Measurements from ENCODE around the gene MBNL1.

- TF ChIP-seq EZH2phosphoT487 (IDR thresholded peaks at IDR 0.05; ENCODE audit: low read length) (no peak), CTCF (IDR thresholded peaks at IDR 0.05; ENCODE audit: low read length) (no peak), EZH2 (optimal IDR thresholded peaks at IDR 0.05; ENCODE audit: low read depth, low read length) (no peak)
Observed at GRCh38 chr3:152243721-152244516, 24.8 kb upstream of the MBNL1 start.
